Right lobe of liver (tissue), 4 donors: ENCODE results near the gene ACE.

Source experiments
- CTCF ChIP-seq, 4 donors: fragments of 200-600 bp in 3 of 4; fragments of 450-650 bp in 1 of 4; IDR thresholded peaks; one replicate each; pipeline versions ENCODE4 v1.5.1 to v1.8.0; 2016 to 2022; ENCODE audit warnings: antibody characterized with exemption in 4 of 4, mild to moderate bottlenecking in 2 of 4
- POLR2A ChIP-seq: fragments of 450-650 bp; IDR thresholded peaks from one replicate; pipeline ENCODE4 v1.6.1; 2017; ENCODE audit warnings: antibody characterized with exemption, mild to moderate bottlenecking
- donor health status: DM: no; HTN: no; CAD: no.
- donor health status: DM: no; HTN: no; CAD: no.
- donor health status: DM: no; HTN: yes; CAD: no.

DNA sequence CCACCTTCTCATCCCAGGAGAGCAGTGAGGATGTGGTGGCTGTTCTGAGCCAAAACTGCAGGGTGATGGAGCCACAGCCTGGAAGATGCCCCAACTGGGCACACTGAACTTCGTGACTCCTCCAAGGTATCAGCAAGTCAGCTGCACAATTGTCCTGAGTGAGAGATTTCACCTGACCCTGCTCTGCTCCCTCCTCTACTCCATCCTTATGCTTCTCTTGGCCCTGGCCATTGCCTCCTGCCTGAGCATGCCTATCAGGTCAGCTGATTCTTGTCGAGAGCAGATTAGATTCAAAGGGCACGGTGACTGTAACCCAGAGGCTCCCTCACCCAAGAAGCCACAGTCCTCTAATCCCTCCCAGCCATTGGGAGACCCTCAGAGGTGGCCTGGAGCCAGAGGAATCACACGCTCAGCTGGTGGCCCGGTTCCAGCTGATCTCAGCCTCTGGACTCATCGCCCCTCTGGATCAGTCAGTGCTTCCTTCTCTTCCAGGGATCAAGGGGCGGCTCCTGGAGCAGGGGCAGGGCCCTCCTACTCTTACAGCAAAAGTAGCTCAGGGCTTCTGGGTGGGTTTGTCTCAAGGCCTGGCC, 23.8 kb upstream of the ACE start:
- TF ChIP-seq CTCF (IDR thresholded peaks at IDR 0.05): no peak
- no peak for TF ChIP-seq POLR2A
